Gastroesophageal sphincter (tissue), 3 donors: ENCODE results near the gene ZNF792.

Source experiments
- EP300 ChIP-seq: sonication (generic); formaldehyde crosslinking; IDR thresholded peaks from one replicate; pipeline ENCODE4 v1.6.1; 2017; ENCODE audit warnings: antibody characterized with exemption, mild to moderate bottlenecking
- POLR2A ChIP-seq, 2 donors: fragments of 450-650 bp; IDR thresholded peaks; one replicate each; pipeline ENCODE4 v1.6.1; 2017; ENCODE audit warnings: antibody characterized with exemption in 2 of 2, mild to moderate bottlenecking in 2 of 2, moderate library complexity in 1 of 2
- TF ChIP-seq, protein P1 (sequence below), 4 experiments: fragments of 200-600 bp in 2 of 4; fragments of 450-650 bp in 2 of 4; sonication (generic) in 1 of 4; IDR thresholded peaks; one replicate each; pipeline ENCODE4 v1.5.1; 2017 to 2019; ENCODE audit warnings: antibody characterized with exemption in 4 of 4, mild to moderate bottlenecking in 2 of 4, moderate library complexity in 2 of 4

- TF ChIP-seq, protein P1, sequence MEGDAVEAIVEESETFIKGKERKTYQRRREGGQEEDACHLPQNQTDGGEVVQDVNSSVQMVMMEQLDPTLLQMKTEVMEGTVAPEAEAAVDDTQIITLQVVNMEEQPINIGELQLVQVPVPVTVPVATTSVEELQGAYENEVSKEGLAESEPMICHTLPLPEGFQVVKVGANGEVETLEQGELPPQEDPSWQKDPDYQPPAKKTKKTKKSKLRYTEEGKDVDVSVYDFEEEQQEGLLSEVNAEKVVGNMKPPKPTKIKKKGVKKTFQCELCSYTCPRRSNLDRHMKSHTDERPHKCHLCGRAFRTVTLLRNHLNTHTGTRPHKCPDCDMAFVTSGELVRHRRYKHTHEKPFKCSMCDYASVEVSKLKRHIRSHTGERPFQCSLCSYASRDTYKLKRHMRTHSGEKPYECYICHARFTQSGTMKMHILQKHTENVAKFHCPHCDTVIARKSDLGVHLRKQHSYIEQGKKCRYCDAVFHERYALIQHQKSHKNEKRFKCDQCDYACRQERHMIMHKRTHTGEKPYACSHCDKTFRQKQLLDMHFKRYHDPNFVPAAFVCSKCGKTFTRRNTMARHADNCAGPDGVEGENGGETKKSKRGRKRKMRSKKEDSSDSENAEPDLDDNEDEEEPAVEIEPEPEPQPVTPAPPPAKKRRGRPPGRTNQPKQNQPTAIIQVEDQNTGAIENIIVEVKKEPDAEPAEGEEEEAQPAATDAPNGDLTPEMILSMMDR (IDR thresholded peaks at IDR 0.05), result no peak
- TF ChIP-seq POLR2A (IDR thresholded peaks at IDR 0.05), result no peak
- no peak for TF ChIP-seq EP300
Measured at GRCh38 chr19:35002037-35002535, 38.1 kb upstream of the ZNF792 start.
